NCI-H524 (cell line): Measurements from ENCODE around the gene SLC35F3.
"Not testable (repeated sequence)": the region's sequence is repeated elsewhere in the genome, so short reads cannot be mapped to it uniquely, and the experiment has no call there.

Experiments
- DNase-seq, 2 experiments: peaks; one replicate each; lab custom pipeline; 2025; lab: John Stamatoyannopoulos, UW

Gene SLC35F3

DNA sequence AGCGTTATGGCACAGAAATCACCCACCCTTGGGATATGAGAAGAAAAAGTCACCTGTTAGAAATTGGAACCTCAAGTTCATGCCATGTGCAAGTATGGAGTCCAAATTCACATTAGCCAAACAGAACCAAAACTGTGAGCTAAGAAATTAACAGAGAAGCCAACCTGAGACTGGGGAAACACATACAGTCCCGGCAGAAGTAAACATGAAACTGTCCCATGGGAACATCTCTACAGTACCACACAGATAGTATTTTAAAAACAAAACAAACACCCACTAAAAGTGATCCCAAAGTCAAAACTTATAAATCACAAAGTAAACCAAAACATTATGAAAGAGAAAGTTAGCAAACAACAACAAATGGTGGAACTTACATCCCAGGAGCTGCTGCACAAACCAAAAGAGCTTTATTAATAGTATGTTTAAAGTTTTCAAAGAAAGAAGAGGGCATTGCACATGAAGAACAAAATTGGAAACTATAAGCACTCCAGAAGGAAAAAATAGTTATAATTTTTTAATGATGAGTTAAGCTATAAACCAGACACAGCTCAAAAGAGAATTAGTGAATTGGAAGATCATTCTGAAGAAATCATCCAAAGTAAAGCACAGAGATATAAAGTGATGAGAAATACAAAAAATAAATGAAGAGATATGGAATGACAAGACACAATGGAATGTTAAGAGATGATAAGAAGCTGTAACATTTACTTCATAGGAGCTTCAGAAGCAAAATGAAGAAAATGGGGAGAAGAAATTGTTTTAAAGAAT, 385.2 kb downstream of the SLC35F3 start:
- DNase-seq: no peak

DNA sequence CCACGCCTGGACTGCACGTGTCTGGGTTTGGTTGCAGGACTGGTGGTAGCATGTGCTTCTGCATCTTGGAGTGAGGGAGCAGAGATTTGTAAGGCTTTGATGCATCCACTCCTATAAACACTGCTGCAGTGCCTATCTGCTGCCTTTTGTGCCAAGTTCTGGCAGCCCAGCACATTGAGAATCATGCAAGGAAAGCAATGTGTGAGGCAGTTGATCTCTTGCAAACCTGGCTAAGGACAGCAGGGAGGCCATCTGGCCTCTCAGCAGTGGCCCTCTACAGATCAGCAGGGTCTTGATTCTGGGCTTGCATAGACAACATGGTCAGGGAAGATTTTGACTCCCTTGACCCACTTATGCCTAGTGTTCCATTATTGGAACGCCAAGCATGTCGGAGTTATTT, 387.5 kb downstream of the SLC35F3 start:
- peak in 1 of 2 experiments; percentile 50 for DNase-seq

DNA sequence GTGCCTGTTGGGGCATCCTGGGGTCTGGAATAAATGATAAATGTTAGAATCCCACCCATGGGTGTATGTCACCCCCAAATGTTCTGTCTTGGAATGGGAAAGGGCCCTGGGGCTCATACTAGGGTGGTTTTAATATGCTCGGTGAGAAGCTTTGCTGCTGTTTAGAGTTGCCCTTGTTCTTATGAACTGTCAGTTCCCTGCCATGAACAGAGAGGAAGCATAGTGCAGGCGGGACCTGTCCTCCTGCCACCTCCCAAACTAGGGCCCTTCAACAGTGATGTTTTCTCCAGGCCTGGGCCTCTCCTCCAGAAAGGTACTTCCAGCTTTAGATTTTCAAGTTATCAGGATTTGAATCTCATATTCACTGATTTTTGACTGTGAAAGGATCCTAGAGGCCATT, 388.1 kb downstream of the SLC35F3 start:
- DNase-seq: no peak

DNA sequence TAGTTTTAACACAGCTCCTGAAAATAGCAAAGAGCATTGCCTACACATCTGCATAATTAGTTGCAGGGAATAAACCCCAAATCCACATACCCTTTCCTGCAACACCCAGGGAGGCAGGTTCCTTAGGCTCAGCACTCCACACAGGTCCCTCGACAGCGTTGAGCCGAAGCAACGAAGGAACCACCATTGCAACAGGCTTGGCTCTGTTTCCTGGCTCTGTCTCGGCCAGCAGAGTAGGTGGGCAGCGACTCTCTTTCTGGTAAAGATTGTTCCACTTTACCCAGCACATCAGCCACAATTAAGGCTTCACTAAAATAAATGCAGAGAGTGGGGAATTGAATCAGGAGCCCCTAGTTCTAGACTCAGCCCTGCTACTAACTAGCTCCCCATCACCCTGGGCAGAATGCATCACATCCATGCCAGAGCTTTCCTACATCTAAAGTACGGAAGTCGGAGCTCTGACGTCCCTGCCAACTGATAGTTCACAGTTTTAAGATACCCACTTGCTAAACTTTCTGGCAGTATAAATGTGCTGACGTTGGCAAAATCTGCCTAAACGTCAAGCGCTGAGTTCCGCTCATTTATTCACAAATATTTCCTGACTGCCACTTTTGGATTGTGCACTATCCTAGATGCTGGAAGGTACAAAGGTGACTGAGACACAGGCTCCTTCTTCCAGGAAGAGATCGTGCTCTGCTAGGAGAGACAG, 389.8 kb downstream of the SLC35F3 start:
- no peak for DNase-seq

DNA sequence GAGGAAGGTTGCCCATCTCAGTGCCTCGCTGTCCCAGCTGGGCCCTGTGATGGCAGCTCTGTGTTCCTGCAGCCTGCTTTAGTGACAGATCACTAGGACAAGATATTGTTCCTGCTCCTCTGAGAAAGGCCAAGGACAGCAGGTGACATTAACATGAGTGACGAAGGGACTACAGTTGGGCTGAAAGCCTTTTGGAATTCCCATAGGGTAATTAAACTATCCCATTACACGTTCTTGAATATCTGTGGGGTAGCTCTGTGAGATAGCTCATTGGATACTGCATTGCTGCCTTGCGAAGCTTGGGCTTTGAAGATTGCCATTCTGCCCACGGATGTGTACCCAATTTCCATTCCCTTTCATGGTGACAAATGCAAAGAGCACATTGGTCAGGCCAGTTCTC, 390.6 kb downstream of the SLC35F3 start:
- DNase-seq: no peak

DNA sequence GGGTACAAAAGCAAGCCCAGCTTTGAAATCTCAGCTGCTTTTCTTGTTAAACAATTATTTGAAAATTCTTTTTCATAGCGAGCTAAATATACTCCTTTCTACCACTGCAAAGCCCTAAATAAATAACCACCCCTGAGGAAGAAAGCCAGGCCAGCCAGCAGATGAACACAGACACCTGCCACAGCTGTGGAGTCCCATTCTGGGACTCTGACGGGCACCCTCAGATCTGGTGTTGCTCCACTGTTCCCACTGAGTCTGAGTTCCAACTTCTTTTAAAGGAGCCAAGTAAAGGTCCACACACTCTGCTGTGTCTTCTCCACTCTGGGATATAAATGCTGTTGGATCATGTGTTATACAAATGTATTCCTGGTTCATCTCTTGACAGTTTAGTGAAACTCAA, 391.1 kb downstream of the SLC35F3 start:
- DNase-seq: no peak

DNA sequence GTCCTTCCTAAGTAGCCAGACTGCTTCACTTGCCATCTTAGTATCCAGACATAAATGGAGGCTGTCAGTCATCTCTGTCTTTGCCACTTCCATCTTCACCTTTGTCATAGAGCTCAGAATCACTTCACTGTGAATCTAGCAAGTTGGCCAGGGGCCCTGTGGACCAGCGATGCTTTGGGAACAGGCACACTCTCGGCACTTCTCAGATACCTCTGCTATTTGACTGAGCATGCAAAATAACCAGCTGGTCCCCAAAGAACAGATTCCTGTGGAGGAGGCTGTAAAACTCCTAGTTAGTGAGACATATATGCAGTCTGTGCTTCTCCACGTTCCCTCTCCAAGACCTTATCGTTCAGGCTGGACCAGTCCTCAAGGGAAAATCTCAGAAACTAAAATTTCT, 392.0 kb downstream of the SLC35F3 start:
- DNase-seq: no peak

DNA sequence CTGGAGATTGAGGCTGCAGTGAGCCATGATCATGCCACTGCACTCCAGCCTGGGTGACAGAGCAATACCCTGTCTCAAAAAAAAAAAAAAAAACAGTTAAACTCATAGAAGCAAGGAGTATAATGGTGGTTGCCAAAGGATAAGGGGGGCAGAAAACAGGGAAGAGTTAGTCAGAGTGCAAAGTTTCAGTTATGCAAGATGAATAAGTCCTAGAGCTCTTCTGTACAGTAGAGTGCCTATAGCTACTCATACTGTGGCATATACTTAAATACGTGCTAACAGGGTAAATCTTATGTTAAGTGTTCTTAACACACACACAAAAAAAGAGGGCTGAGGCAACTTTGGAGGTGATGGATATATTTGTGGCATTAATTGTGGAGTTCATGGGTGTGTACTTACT, 393.2 kb downstream of the SLC35F3 start:
- DNase-seq: no peak

DNA sequence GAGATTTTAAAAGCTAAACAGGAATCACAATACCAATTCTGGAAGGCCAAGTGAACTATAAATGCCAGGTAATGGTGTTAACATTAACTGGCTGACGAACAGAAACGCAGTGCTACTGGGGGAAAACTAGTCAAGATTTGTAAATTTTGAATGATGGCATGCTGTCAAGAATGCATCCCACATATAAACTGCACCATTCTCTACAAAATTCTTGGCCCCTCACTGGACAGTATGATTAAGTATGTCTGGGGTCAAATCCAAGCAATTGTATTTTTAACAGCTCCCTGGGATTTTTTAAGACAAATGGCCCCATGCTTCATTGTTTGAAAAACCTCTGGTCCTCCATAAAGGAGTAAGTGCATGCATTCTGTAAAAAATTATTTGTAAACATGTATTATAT, 395.6 kb downstream of the SLC35F3 start:
- DNase-seq: no peak

DNA sequence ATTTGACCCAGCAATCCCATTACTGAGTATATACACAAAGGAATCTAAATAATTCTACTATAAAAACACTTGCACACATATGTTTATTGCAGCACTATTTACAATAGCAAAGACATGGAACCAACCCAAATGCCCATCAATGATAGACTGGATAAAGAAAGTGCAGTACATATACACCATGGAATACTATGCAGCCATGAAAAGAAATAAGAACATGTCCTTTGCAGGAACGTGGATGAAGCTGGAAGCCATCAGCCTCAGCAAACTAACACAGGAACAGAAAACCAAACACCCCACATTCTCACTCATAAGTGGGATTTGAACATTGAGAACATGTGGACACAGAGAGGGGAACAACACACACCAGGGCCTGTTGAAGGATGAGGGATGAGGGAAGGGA, 397.2 kb downstream of the SLC35F3 start:
- not testable (repeated sequence) for DNase-seq

DNA sequence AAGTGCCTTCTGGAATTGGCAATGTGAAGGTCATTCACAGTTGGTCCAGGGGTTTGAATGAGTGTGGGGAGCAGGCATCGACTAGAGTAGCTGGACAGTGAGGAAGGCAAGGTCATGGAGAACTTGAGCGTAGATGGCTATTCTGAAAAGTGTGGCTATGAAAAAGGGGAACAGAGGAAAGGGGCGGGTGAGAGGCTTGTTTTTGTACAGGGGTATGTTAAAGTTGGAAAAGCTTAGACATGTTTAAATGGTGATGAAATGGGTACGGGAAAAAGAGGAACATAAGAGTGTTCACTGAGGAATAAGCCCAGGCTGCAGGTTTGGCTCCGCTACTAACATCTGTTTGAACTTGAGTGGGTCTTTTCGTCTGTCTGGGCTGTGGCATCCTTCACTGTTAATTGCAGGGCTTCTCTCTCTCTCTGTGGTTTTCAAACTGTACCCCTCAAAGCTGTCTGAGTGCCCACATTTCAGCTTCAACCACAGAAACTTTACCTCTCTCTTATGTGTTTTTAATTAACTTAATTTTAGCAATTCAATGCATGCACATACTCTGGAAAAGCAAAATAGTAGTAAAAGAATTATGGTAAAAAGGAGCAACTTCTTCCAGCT, 398.0 kb downstream of the SLC35F3 start:
- DNase-seq: peak in 1 of 2 experiments; percentile 1

DNA sequence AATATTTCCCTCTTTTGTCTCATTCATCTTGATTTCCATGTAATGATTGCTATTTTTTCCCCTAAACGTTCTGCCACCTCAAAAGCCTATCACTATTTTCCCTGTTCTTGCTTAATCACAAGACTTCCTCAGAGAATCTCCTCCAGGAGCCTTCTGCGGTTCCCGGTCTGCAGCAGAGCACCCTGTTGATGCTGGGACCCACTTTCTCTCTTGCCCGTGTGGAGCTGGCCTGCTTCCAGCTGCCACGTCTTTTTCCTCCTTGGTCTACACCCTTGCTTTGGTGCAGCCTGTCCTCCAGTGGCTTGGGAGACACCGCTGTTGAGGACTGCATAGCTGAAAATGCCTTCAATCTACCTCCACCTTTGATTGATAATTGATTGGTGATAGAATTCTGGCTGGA, 398.8 kb downstream of the SLC35F3 start:
- no peak for DNase-seq

DNA sequence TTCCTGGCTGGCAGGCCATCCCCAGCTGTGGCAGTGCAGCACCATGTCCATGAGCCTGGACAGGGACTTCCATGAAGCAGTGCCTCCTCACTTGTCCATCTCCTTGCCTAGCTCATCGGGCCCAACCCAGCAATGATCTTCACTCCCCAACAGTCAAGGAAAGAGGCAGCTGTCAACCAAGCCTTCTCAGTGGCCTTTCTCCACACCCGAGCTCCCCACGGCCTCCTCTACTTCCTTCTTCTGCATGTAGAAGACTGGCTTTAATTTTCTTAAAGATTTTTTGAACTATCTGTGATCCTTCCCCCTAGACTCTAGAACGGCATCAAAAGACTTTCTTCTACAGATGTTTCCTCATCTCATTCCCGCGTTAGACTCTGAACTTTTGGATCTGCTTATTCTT, 403.2 kb downstream of the SLC35F3 start:
- DNase-seq: no peak

DNA sequence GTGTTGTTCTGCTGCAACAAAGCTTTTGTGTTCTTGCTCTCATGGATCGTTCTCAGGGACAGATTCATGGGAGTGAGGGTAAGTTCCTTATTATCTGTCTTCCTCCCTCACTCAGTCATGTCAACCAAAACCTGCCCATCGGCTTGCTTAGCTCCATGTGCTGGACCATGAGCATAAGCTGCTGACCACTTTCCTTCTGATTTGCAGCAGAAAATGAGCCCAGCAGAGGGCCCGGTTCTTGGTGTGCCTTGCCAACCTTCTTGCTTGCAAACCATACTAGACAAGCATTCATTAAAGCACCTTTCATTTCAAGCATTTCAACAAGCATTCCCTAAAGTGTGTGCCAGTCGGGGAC, 404.7 kb downstream of the SLC35F3 start:
- no peak for DNase-seq

DNA sequence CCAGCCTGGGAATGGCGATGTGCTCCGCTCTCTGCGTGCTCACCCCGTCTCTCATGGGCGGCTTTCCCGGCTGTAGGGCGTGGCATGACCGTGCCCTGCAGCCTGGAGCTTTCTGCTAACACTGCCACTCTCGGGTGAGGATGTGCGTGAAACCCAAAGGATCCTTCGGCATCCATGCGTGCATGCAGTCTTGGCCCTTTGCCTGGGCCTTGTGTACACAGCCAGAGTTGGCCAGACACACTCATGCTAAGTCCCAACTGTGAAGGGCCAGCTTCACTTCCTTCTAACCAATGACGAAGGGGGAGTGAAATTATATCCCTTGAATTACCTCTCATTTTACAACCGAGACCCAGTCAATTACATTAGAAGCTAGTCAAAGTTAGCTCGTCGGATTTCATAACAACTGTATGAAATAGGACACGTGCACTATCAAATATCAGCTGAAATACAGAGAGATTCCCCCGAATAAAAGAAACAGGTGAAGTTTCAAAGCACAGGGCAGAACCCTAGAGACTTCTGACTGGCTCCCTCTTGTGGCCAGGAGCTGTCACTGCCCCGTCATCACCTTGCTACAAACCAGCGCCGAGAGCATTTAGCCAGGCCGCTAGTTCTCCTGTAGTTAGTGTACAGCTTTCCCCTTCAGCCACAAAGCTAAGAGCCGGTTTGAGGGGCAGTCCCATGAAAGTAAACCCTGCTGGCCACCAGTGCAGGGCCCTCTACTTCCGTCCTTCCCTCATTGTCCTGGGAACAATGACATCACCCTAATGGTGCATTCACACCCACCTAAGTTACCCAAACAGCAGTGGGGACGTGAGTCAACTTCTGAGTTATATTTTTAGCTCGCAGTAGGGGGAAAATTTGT, 405.4 kb downstream of the SLC35F3 start:
- peak in 1 of 2 experiments; percentile 67 for DNase-seq

DNA sequence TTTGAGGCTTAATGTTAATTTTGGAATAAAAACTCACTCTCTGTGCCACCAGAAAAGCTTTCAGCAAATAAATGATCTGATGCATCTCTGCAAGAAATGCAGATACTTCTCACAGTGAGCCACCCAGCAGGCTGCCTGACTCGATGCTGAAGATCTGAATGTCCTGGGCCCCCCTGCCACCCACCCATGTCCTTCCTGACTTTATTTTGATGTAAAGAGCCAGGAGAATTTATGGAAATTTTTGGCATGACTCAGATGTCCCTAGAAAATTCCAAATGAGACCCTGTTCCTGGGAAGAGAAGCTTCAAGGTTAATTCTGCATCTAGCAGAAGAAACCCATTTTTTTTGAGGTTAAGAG, 406.0 kb downstream of the SLC35F3 start:
- DNase-seq: no peak

DNA sequence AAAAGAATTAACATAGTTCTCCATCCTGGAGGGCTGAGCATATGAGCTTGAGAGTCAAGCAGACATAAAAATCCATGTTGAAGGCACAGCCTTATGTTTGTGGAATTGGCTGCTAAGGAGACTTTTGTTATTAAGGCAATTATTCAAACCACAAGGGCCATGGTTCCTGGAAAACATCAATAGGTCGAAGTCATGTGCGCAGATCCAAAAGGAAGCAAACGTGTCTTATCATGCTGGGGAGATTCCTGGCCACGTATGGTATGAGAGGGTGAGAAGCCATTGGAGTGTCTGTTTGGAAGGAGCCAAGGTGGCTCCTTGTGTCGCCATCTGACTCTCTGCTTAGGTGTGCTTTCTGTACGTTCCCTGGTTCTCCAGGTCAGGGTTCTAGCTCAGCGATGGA, 406.9 kb downstream of the SLC35F3 start:
- DNase-seq: no peak

DNA sequence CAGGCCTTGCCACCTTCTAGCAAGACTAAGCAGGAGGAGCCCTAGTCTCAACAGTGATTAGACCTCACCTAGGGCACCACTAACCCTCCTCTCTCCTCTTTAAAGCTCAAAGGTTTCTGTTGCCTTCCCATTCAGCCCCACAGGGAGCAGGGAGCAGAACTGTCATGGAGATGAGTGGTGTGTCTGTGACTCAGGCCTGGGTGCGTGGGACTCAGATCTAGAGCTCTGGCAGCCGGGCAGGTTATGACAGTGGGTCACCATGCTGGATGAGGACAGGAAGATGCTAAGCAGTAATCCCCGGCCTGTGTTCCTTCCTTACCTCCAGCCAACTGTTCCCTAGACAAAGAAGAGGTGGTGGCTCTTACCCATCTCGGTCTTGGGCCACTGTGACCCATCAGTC, 408.7 kb downstream of the SLC35F3 start:
- DNase-seq: no peak

DNA sequence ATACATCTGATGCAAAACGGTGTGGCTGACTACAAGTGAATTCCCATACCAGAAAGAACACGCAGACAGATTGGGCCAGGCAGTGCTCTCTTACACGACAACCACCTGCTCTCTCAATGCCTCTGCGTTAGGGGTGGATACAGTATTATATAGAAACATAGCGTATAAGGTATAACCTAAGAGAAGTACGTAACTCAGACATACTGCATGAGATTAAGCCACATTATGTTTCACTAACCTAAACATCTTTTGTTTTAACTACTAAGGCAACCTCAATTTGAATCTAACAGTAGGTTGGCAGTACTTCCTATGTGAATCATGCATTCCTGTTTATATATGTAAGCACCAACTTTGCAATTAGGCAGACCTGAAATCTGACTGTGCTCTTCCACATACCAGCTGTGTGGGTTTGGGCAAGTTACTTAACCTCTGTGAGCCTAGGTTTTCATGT, 410.6 kb downstream of the SLC35F3 start:
- DNase-seq: no peak

DNA sequence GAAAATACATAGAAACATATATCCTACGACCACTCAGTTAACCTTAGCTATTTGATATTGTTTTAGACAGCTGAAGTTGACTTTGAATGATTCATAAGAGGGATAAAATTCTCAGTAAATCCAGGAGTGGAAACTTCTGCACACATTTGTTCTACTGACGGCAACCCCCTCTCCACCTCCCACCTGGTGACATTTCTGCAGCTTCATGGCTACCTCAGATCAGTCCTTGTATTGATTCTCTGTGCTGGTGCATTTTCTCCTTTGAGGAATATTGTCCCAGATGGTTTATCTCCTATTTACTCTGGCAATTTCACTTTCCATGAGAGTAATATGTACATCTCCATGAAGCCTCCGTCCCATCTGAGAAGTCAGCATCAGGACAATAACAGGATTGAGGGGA, 411.1 kb downstream of the SLC35F3 start:
- no peak for DNase-seq

DNA sequence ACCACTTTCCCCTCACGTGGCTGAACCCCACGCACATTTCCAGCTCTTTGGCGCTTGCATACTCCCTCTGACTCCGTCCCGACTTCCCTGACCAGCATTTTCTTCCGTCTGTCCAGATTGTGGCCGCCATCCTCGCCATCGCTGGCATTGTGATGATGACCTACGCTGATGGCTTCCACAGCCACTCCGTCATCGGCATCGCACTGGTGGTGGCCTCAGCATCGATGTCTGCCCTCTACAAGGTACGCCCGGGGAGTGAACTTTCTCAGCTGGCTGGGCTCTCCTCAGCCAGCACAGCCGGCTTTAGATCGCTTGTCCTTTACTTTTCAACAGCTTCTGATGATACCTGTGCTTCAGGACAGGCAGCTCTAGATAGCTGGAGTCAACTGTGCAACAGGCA, 412.0 kb downstream of the SLC35F3 start:
- DNase-seq: no peak

DNA sequence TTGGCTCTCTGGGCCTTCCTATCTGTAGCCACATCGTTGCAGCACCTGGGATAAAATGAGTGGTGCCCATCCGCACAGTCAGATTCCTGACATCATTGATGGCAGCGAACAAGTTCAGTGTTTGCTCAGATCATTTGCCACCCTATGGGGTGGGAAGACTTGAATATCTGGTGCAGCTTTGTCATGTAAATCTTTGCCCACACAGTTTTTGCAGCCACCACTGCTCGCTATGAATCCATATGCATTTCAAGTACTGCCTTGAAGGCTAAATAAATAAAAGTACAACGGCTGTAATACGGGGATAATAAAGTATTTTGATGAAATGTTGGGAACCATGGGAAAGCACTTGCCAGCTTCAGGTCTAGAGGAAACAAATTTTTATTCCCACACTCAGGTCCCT, 412.5 kb downstream of the SLC35F3 start:
- no peak for DNase-seq
